MV-4-11 (cell line): ENCODE results near the gene TSPAN18.

Experiments used
- DNase-seq: peaks from one replicate; lab custom pipeline; 2025; lab: John Stamatoyannopoulos, UW

The TSPAN18 gene

DNA sequence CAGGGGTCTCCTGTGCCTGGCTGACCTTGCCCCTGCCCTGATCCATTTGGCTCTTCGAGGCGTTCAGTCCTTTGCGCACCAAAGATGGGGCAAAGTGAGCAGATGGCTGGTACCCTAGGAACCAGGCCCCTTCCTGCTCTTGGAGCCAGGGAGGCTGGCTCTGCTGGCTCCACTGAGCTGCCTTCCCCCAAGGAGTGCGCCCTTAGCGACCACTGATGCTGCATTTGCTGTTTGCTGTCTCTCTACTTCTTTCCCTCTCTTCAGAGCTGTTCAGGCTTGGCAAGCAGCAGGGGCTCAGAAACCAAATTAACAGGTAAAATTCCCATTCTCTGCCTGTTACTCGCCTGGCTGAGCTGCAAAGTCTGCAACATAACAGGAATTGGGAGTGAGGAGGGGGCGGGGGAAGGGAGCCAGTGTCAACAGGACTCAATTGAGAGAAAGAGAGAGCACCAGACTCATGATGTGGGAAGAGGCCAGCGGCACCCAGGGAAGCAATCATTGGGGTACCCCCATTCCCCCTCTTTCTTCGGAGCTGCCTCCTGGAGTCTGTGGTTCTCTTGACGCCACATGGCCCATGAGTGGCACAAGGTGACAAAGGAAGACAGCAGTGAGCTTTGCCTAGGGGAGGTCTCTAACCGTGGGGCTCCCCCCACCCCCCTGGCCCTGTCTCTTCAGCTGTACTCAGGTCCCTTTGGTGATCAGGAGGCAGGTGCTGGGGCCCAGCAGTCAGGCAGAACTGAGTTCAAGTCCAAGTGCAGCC is 121.6 kb downstream of the TSPAN18 start:
- DNase-seq: no peak

DNA sequence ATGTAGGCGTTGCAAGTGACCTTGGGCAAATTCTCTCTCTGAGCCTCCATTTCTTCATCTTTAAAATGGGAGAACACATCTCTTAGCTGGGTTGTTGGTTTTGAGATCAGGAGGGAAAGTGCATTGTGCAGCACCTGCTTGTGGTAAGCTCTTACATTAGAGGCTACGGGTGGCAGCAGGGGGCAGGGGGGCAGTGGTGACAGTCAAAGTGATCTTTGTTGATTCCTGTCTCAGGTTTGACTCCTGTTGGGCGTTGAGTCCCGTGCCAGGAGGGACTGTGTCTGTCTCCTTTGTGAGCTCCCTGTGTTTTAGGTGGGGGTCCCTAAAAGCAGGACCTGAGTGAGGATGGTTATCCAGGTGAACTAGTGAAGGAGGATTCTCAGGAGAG is 122.2 kb downstream of the TSPAN18 start:
- no peak for DNase-seq

DNA sequence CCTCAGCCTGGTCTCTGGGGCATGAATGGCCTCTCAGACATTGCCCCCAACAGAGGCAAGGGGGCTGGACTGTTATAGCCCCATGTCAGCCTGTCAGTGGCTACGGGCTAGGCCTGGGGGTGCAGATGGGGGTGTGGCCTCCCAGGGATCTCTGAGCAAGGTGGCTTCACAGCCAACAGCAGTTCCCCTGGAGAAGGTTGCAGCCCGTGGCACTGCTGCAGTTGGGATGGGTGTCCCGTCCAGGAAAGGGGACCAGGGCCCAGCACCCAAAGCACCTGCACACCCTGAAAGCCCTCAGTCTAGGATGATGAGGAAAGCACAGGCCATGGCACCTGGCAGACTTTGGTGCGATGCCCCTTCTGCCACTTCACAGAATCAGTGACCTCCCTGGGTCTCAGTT is 122.7 kb downstream of the TSPAN18 start:
- DNase-seq: no peak

DNA sequence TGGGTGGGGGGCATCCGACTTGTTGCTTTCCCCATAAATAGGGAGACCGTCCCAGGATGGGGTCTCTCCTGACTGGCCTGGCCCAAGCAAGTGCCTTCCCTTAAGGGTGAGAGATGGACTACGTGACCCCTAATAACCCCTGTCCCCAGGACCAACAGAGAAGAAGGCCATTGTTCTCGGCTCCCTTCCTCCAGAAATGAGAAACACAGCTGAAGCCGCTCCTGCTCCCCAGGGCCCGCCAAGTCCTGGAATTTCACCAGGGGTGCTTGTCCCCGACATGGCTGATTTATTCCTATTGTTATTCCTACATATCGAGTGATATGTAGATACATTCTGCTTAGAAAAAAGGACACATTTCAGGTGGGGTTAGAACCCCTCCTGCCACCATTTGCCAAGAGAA is 123.2 kb downstream of the TSPAN18 start:
- DNase-seq: no peak

DNA sequence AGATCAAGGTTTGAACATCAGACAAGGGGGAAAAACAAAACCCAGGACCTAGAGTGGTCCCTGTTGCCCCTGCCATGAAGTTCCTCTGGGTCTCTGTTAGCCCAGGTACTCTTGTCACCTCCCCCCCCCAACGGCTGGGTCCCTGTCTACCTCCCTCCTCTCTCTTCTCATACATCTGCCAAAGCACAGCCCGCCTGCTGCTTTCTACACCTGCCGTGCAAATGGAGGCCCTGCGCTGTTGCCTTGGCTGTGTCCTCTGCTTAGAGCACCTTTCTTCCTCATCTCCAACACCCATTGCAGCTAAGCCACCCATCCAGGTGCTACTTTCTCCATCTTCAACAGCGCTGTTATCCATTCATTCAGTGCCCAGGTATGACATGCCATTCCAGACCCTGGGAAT is 124.7 kb downstream of the TSPAN18 start:
- DNase-seq: no peak

DNA sequence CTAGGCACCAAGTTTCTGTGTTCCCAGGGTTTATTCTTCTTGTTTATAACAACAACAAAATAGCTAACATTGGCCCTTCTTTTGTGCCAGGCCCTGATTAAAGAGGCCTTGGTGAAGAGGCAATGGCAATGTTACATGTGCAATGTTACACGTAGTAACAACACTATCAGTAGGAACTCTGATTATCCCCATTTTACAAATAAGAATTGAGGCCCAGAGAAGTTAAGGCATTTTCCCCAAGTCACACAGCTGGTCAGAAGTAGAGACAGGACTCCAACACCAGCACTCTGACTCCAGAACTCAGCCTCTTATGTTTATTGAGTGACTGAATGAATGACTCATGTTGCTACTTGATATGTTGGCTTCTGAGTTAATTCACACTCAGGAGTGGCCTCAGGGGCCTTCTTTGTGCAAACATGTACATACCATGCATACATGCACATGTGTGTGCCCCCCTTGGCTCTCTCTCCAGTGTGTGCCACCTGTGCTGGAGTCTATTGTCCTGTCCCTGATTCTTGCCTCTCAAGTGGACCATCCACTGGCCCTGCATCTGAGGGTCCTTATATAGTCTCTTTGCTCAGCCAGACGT is 125.5 kb downstream of the TSPAN18 start:
- DNase-seq: no peak

DNA sequence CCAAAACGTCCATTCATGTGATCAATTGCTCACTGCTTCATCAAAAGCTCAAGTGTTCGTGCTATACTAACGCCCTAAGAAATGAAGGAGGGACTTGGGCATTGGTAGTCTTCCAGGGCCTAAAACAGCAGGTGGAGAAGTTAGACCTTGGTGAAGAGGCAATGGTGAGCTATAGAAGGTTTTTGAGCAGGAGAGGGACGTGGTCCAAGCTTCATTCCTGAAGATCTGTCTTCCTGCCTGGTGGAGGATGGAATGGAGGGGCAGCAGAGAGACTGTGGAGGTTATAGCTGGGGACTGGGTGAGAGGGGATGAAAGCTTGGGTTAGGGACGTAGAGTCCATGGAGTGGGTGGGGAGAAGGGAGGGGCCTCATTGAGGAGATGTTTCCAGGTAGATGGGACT is 126.2 kb downstream of the TSPAN18 start:
- no peak for DNase-seq

DNA sequence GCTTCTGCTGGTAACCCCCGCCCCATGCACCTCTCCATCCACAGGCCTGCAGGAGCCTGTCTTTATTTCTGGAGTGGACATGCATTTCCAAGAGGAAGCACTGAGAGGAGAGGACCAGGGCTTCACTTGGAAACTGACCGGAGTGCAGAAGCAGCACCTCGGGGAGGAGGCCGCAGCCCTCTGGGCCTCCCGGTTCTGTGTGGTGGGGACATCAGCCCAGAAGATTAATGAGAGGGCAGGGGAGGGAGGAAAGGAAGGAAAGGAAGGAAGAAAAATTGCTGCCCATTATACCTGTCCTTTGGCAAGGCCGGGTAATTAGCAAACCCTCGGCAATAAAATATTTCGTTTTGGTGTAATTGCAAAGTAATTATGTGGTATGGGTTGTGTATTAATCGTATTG is 126.9 kb downstream of the TSPAN18 start:
- DNase-seq: no peak

DNA sequence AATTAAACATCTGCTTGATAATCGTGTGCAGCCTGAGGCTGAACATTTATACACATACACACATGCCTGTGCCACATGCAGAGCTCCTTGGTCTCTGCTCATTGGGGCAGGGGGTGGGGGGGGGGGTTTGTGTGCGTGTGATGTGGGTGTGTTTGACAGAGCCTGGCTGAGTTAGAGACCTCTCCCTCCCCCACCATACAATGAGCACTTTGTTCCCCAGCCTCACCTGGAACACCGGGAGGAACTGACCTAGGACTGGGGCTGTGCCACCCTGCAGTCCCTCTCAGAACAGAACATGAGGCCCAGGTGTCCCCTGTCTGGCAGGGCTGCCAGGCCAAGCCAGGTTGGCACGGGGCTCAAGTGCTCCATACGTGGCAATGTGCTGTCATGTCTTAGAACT is 127.3 kb downstream of the TSPAN18 start:
- DNase-seq: no peak

DNA sequence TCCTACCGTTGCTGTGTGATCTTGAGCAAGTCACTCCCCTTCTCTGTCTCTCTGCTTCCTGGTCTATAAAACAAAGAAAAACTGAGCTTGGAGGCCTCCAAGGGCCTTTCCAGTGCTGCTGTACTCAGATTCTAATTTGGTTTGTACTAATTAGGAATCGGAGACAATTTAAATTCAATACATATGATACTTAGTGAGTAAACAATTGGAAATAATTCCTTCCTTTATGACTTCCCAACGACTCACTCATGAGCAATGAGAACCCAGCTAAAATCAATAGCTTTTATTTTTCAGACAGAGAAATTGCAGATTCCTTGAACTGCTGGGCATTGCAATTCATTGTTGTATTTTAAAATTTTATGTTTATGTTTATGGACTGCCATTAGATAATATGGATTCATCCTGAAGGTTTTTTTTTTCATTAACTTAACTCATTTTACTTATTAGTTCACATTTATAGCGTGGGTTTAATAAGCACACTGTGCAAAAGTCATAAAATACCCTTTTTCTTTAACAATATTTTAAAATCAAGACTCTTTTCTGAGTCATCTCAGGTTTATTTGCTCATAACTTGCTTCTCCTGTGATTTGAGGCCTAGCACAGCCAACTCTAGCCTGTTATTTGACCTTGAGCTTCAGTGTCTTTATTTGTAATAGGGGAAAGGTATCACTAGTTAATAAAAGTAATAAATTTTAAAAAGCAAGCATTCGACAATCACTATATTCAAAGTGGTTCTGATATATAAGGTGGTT is 128.2 kb downstream of the TSPAN18 start:
- DNase-seq: no peak

DNA sequence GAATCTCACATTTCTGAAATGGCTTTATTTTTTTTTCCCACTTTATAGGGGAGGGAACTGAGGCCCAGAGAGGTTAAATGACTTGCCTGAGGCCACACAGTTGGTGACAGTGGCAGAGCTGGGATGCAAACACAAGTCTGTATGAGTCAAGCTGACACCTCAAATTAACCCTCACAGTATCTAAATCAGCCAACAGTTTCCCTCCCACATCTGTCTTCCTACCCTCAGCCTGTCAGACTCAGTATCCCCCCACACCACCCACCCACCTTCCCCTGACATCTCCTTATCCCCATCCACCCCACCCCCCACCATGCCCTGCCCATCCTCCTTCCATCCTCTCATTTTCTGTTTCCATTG is 128.7 kb downstream of the TSPAN18 start:
- DNase-seq: no peak

DNA sequence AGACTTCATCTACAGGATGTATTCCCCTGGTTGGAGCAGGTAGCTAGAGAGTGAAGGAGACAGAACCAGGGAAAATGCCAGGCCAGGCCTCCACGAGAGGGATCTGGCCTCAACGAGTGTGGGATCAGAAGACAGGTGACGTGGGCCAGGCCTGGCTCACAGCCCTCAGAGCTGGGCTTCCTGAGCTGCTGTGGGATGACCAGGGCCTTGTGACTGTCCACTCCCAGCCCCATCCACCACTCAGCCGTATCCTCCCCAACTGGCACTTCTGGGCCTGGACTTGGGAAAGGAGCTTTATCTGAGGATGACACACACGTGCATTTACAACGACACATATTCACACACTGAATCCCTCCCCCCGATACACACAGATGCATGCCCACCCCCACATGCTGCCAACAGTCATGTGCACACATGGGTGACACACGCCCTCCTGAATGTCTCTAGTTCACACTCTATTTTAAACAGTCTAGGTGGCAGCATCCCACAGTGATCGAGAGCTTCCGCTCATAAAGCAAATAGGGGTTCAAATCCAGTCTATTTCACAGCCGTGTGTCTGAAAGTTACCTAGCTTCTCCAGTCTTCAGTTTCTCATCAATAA is 130.8 kb downstream of the TSPAN18 start:
- no peak for DNase-seq

DNA sequence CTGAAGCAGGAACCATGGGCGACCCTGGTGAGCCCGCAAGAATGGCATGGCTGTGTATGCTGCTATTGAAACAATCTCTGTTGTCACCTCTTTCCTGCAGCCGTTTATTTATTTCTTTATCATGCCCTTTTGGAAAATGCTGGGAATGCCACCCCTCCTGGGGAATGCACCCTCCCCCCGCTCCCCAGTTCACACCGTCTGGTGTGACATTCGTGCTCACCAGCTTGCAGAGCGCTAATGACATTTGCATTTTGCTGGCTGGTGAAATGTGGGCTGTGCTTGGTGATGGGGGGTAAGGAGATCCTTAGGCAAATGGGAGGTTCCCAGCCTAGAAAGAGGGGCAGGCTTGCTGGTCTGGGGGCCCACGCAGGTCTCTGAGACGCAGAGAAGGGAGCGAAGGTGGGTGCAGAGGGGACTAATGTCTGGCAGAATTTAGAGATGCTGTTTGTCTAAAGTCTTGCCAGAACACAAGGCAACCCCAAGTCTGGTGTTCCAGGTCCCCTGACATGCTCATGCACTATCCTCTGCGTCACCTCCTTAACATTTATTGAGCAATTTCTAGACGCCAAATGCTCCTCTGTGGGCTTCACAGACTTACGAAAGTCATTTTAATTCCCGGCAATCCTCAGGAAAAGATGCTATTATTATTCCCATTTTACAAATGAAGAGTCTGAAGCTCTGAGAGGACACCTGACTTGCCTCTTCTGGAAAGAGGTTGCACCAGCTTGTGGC is 132.2 kb downstream of the TSPAN18 start:
- DNase-seq: no peak

DNA sequence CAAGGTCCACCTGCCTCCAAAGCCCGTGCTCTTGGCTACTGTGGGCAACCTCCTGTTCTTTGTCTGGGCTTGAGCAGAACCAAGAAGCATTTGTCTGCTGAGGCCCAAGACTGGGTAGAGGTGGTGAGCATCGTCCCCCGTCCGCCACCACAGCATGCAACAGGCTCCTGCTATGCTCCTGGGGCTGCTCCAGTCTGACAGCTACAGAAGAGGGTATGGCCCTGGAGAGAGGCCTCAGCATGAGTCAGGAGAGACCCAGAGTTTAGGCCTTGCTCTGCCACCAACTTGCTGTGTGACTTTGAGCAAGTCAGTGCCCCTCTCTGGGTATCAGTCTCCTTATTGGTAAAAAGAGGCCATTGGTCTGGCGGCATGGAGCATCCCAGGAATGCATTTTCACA is 132.8 kb downstream of the TSPAN18 start:
- no peak for DNase-seq

DNA sequence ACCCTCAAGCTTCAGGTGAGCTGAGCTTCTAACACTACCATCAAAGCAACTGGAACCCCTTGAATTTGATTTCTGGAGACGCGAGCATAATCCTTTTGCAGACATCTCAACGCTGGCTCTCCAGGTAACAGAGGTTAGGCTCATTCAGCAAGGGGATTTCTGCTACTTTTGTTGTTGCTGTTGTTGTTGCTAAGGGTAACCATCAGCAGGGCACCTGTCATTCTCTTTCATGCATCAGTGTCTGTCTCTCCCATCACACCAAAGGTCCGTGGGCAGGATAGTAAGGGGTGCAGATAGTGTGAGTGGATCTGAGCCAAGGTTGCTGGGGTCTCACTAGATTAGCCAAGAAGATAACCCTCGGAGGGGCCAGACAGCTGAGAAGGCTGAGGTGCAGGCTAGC is 133.6 kb downstream of the TSPAN18 start:
- DNase-seq: no peak

DNA sequence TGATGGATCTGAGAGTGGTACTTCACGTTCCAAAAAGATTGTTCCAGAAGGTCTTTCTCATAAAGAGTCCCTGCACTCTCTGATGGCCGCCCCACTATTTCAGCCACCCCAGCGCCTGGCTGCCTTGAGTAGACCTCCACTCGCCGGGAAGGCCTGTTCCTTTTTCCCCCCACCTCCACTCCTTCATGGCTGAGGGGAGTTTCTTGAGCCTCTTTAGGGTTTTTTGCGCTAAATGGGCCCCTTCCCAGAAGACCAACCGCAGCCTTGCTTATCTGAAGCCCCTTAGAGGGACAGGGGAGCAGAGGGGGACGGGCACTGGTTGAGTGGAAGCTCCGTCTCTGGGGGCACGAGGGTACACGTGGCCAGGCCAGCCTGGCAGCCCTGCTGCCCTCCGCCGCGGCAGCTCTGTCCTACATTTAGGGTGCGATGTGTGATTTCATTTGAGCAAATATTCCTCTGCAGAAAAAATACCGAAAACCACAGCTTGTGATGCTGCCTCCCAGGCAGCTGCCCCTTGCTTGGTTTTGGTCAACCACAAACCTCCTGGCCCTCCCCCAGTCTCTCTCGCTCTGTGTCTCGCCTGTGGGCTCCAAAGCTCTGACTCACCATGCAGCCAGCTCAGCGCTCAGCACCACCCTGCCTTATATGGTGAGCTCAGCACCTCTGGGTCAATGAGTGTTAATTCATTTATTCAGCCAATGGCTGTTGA is 135.2 kb downstream of the TSPAN18 start:
- DNase-seq: peak; percentile 97

DNA sequence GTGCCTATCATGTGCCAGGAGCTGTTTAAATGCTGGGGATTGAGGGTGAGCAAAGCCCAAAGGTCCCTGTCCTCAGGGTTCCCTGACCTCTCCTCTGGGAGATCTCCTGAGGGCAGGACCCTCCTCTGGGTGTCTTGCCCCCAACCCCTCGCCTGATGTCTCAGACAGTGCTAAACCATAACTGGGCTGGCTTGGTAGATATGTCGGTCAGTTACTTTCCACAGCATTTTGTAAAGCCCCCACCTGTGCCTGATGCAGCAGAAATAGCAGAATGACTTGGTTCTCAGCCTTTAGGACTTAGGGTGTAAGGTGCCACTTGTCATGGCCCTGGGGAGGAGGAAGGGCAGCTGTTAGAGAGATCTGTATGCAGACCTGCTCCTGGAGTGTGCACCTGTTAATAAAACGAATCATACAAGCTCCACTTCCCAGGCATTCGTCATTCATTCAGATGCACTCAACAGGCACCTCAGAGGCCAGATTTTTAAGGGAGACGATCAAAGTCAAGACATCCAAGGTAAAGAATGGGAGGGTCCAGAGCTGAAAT is 135.9 kb downstream of the TSPAN18 start:
- DNase-seq: no peak

DNA sequence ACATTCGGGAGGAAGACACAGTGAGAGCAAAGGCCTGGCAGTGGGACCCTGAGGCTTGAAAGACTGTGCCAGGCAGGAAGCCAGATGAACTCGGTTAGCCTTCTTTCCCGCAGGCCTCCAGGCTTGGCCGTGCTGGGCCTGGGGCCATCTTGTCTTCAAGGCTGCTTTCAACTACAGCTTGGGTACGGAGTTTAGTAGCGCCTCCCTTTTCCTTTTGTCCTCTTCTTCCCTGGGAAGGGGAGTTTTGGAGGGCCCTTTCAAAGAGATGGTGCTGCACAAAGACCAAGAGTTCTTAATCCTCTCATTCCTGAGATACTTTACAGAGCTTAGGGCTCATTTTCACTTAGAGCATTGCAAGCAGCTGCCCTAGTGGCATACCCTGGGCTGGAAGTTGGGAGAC is 136.5 kb downstream of the TSPAN18 start:
- no peak for DNase-seq

DNA sequence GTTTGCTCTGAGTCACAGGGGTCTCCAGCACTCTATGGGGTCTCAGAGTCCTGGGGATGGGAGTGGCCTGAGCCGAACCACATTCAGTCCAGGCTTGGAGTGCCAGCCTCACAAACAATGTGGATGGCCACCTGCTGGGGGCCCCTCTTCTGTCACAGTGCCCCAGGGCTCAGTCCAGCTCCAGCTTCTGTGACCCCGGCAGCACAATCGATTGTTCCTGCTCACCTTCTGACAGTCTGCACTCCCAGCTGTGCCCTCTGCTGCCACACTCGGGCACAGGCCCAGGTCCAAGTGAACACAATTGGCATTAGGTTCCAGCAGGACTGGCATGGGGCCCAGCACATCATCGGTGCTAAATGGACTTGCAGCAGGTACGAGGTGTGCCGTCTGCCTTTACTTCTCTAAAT is 139.1 kb downstream of the TSPAN18 start:
- no peak for DNase-seq

DNA sequence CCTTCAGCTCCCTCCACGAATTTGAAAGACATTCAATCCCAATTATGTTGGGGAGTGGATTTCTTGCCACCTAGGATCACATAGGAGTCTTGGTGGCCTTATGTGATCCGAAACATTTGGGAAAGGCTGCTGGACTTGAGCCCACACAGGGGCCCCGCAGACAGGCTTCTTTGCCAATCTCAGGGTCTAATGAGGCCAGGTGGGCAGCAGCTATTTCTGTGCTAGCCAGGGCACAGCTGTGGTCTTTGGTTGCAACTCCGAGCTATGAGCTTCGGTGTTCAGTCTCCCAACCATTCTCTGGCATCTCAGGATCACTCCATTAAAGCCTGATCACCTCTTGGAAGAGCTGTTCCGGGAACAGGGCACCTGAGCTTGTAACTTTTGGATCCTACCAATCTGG is 139.5 kb downstream of the TSPAN18 start:
- DNase-seq: no peak

DNA sequence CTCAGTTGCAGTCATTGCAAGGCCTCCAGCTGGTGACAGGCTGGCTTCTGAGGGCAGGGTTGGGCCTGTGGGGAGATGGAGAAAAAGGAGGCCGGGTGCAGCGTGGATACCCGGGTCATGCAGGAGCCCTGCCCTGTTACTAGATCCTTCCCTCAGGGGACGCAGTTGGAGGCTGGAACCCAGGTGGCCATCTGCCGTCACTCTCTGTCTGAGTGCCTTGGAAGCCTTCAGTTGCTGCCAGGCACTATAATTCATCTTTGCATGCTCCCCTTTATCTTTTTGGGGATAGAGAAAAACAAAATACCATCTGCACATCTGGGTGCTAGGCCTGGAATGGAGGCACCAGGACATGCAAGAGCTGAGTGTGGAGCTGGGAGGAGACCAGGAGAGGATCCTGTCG is 141.3 kb downstream of the TSPAN18 start:
- DNase-seq: no peak
